Dermis blood vessel endothelial cell (primary cell): ENCODE data around the gene BTBD17. TPM values are rescaled to one million over a fixed set of nuclear protein-coding genes. Genes with fewer than 3 reads are reported as not detected.

Experiments
- DNase-seq: peaks from one replicate; pipeline ENCODE4 v3.0.0; 2010
- total RNA-seq: library from RNA; depleted of rRNA; stranded (reverse); fragments of >200 nt; gene quantifications from 2 replicates; pipeline ENCODE4 v1.2.3, GENCODE V29; 2014

The BTBD17 gene
- total RNA-seq, 1 donor from 2014 or later = 0.17 TPM

GRCh38 chr17:74335529-74336062 lies 26.1 kb downstream of the BTBD17 start:
- no peak for DNase-seq

- no peak for DNase-seq
Observed at GRCh38 chr17:74334393-74335039, 27.2 kb downstream of the BTBD17 start.

- no peak for DNase-seq
Observed at GRCh38 chr17:74332763-74333283, 28.8 kb downstream of the BTBD17 start.

GRCh38 chr17:74332017-74332650 lies 29.5 kb downstream of the BTBD17 start:
- DNase-seq = no peak

- DNase-seq = no peak
Observed at GRCh38 chr17:74330446-74330845, 31.2 kb downstream of the BTBD17 start.

- DNase-seq = no peak
Observed at GRCh38 chr17:74329378-74329777, 32.3 kb downstream of the BTBD17 start.

GRCh38 chr17:74328487-74328886 lies 33.2 kb downstream of the BTBD17 start:
- DNase-seq = no peak

GRCh38 chr17:74326506-74326905 lies 35.2 kb downstream of the BTBD17 start:
- DNase-seq = no peak

- peak; percentile 54 for DNase-seq
Observed at GRCh38 chr17:74325743-74326379, 35.8 kb downstream of the BTBD17 start, which contains the start of gene KIF19. Gene KIF19 (plus strand): TSS chr17:74326226. CDS start chr17:74326350, 124 bp downstream.

GRCh38 chr17:74325376-74325742 lies 36.3 kb downstream of the BTBD17 start:
- no peak for DNase-seq

GRCh38 chr17:74324521-74324920 lies 37.1 kb downstream of the BTBD17 start:
- DNase-seq = no peak

- DNase-seq = no peak
Observed at GRCh38 chr17:74318391-74318790, 43.3 kb downstream of the BTBD17 start.

GRCh38 chr17:74317071-74317470 lies 44.6 kb downstream of the BTBD17 start:
- DNase-seq = peak; percentile 44

GRCh38 chr17:74316220-74316619 lies 45.4 kb downstream of the BTBD17 start:
- DNase-seq = no peak

GRCh38 chr17:74314877-74315276 lies 46.8 kb downstream of the BTBD17 start:
- no peak for DNase-seq

GRCh38 chr17:74309902-74310301 lies 51.8 kb downstream of the BTBD17 start:
- DNase-seq = no peak

- DNase-seq = peak; percentile 83
Observed at GRCh38 chr17:74307984-74308773, 53.5 kb downstream of the BTBD17 start.

Other genes starting within 250 kb of the BTBD17 start
- 625 and 929 TPM in 2 replicates for gene RPL38, start 158.2 kb downstream of the BTBD17 start, total RNA-seq
- 0.70 and 2.2 TPM in 2 replicates for gene TTYH2, start 148.3 kb downstream of the BTBD17 start, total RNA-seq
- gene DNAI2, start 87.6 kb downstream of the BTBD17 start, total RNA-seq = not detected in 2 replicates
- 6.4 and 16.3 TPM in 2 replicates for gene KIF19, start 35.6 kb downstream of the BTBD17 start, total RNA-seq
- gene GPR142, start 5.6 kb upstream of the BTBD17 start, total RNA-seq = 0.09 and 0.68 TPM in 2 replicates
- gene GPRC5C, start 70.2 kb upstream of the BTBD17 start, total RNA-seq = 1.8 and 2.0 TPM in 2 replicates
- not detected in 2 replicates for gene CD300A, start 104.8 kb upstream of the BTBD17 start, total RNA-seq
- gene CD300LB, start 169.6 kb upstream of the BTBD17 start, total RNA-seq = not detected in 2 replicates
- not detected in 2 replicates for gene CD300C, start 184.2 kb upstream of the BTBD17 start, total RNA-seq
- not detected in 2 replicates for gene CD300H, start 205.6 kb upstream of the BTBD17 start, total RNA-seq
- not detected in 2 replicates for gene CD300LD, start 230.4 kb upstream of the BTBD17 start, total RNA-seq